Measurements from ENCODE around the gene PLD4.
A peak's percentile ranks its signal among the peaks of the same experiment; 100 is the strongest.

PLD4 gene

GRCh38 chr14:104976198-104977007, 51.7 kb downstream of the PLD4 start:
- peak; percentile 94 for DNase-seq

DNA sequence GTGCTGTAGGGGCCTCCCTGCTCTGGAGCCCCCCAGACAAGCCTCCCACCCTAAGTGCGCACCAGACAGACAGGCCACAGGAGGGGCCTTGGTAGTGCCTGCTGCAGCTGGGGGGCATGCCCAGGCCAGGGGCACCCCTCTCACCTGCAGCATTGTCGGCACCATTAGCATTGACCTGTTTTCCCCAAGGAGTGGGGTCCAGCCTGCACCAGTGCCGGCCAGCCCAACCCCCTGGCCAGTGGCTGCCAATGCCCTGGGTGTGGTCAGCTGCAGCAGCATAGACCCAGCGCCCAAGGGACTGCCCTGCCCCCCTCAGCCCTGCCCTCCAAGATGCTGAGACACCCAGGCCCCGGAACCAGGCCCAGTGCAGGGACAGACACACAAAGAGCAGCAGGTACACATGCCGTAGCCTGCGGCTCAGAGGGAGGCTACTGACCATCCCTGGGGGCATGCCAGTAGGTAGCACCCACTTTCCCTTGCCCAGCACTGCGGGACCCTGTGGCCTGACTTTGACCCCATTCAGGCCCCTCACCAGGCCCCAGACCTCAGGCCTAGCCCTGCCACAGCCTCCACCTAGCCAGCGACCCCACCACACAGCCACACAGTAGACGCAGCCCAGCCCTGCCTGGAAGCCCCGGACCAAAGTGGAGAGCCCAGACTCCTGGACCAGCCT, 52.5 kb downstream of the PLD4 start:
- DNase-seq = no peak

DNA sequence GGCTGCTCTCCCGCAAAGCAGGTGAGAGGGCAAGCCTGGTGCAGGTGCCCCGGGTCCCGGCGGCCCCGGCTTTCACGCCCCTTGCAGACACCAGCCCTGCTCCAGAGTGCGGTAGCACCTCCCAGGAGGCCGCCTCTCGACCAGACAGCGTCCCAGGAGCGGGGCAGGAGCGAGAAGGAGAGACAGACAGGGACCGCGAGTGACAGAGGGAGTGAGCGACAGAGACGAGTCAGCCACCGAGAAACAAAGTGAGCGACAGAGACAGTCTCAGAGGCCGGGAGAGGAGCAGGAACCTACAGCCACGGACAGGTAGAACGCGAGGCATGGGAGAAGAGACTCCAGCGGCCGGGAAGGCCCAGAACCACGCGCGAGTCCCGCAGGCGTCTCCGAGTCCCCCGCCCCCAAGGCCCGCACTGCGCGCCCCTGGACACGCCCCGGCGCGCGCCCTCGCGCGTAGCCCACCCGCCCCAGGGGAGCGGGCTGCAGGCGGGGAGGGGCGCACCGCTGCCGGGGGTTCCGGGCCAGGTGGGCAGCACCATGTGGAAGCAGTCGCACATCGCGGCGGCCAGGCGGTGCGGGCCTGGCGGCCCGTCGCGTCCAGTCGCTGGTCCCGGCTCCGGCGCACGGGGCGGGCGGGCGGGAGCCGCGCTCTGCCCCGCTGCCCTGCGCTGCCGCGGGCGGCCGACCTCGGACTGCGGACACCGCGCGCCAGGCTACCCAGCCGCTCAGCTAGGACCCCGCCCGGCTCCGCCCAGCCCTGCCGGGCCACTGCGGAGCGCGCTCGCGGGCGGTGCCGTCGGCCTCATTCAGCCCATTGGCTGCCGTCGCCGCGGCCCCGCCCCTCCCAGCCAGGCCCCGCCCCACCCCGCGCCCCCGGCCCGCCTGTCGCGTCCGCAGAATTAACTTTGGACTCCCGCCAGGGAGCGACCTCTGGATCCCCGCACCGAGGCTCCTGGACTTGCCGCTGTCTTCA, 53.3 kb downstream of the PLD4 start, which contains the start of gene AHNAK2:
Gene AHNAK2, minus strand, starts transcription at position 694 of the 973 bp plus-strand sequence. Its CDS starts 137 bp downstream, at position 557.
- DNase-seq = peak; percentile 92

DNA sequence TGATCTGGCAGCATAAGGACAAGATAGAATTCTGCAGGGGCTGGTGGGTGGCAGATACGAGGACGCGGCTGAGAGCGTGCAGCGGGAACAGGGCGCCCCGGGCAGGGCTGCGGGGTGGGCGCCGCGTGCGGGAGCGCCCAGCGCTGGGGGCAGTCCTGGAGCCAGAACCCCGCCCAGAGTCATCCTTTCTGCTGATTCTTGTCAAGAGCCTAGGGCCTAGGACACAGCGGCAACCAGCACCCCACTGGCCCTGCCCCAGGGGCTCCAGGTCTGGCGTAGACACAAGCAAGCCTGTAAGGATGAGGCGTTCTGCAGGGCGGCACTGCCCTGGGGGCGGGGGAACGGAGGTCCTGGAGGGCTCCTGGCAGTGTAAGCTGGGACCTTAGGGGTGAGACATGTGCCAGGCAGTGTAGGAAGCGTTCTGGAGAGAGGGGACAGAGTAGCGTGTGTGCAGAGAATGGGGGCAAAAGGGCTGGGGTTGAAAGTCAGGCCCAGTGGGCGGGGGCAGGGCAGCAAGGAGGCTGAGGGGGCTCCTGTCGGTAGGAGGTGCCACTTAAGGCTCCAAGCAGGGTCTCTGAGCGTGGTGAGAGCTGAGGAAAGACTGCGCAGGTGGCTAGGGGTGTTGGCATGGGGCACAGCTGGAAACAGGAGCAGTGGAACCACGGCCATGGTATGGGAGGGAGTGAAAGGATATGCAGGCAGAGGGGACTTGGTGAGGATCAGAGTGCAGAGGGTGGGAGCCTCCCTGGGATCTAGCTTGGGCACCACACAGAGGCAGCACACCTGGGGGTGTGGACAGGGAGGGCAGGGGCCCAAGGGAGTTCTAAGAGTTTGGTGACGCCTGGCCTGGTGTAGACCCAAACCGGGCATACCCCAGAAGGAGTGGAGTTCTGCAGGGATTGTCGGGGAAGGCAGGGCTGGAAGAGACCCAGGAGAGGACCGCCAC, 54.3 kb downstream of the PLD4 start:
- peak; percentile 48 for DNase-seq

DNA sequence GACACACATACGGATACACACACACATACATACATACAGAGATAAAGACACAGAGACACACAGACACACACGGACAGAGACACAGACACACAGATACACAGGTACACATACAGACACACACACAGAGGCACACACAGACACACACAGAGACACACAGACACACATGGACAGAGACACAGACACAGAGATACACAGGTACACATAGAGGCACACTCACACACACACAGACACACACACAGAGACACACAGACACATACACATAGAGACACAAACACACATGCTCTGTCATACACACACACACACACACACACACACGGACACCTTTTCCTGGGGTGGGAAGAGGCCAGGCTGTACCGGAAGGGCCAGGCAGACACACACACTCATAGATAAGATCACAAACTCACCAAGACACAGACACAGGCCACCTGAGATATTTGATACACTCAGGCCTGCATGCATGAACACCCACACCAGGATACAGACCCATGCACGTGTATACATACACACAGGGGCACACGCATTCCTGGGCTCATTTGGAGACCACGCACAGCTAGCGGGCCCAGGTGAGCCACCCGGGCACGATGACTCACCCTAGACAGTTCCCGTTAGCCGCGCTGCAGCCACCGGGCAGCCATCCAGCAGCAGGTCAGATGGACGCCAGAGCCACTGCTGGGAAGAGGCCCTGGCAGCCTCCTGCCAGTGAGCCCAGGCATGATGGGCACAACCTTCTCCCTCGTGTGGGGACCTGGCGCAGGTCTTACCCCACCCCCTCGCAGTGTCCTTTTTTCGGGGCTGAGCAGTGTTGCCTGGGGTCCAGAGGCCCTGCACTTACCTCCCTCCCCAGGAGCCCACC, 55.3 kb downstream of the PLD4 start:
- no peak for DNase-seq

GRCh38 chr14:104980611-104981531, 56.2 kb downstream of the PLD4 start:
- no peak for DNase-seq

GRCh38 chr14:104981699-104982541, 57.2 kb downstream of the PLD4 start:
- no peak for DNase-seq

DNA sequence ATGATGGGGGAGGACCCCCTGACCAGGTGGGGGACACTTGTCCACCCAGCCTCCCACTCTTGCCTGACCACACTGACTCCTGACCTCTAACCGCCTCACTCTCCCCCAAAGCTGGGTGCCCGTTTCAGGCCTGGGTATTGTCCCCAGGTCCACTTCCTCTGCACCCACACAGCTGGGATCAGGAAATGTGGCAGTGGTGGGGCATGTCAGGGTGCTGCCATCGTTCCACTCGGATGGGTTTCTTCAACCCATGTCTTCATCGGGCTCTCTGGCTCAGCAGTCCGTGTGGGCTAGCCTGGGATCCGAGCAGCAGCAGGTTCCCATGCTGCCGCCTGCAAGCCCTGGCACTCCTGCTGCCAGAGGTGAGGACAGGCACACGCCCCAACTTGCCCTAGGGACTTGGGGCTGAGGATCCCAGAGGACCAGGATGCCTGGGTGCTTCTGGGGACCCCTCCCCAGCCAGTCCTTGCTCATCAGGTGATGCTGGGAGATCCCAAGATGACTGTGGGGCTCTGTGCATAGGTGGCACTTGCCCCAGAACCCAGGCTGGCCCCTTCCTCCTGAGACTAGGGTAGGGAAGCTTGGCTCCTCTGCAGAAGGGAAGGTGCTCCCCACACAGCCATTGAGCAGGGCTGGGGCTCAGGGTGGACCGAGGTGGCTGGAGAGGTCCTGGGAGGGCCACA, 58.0 kb downstream of the PLD4 start:
- no peak for DNase-seq

Measured in NCI-H146 (cell line).